D721Med (cell line): ENCODE measurements around the gene TCF19.

ENCODE experiments used
- DNase-seq: peaks from one replicate; pipeline ENCODE4 v3.0.0; 2011; ENCODE audit warnings: low spot score; ENCODE audit not compliant: insufficient read length
- FAIRE-seq: peaks from 2 replicates; lab custom pipeline; 2011; peaks lifted over from hg19 to GRCh38; lab: Jason Lieb, UNC
- CTCF ChIP-seq: IDR thresholded peaks from 2 replicates; pipeline ENCODE4 v1.5.1; 2012; ENCODE audit warnings: mild to moderate bottlenecking, control low read depth; ENCODE audit not compliant: insufficient read depth; ENCODE audit errors: missing control alignments

Gene TCF19

GRCh38 chr6:31170987-31171671, 12.7 kb downstream of the TCF19 start:
- FAIRE-seq: no peak
- no peak for TF ChIP-seq CTCF
- DNase-seq: no peak

- no peak for DNase-seq
- TF ChIP-seq CTCF: no peak
- no peak for FAIRE-seq
Measured at GRCh38 chr6:31171931-31172905, 13.8 kb downstream of the TCF19 start.

- no peak for TF ChIP-seq CTCF
- no peak for FAIRE-seq
- no peak for DNase-seq
Measured at GRCh38 chr6:31172973-31173384, 14.6 kb downstream of the TCF19 start.

GRCh38 chr6:31173406-31173805, 15.0 kb downstream of the TCF19 start:
- TF ChIP-seq CTCF: no peak
- DNase-seq (no peak), FAIRE-seq (no peak)

- FAIRE-seq: no peak
- TF ChIP-seq CTCF: no peak
- no peak for DNase-seq
Measured at GRCh38 chr6:31174378-31174777, 16.0 kb downstream of the TCF19 start.

- DNase-seq (no peak), FAIRE-seq (no peak)
- no peak for TF ChIP-seq CTCF
Measured at GRCh38 chr6:31175971-31176370, 17.6 kb downstream of the TCF19 start.
